Measurements from ENCODE around the gene EIF2D. TPM values are rescaled to one million over a fixed set of nuclear protein-coding genes. Genes with fewer than 3 reads are reported as not detected.

The EIF2D gene
- total RNA-seq (10 to 100 TPM; 20.9 to 35.7 (median 27.7) TPM), polyA plus RNA-seq (10 to 100 TPM; 28.8 to 37.9 TPM)

DNA sequence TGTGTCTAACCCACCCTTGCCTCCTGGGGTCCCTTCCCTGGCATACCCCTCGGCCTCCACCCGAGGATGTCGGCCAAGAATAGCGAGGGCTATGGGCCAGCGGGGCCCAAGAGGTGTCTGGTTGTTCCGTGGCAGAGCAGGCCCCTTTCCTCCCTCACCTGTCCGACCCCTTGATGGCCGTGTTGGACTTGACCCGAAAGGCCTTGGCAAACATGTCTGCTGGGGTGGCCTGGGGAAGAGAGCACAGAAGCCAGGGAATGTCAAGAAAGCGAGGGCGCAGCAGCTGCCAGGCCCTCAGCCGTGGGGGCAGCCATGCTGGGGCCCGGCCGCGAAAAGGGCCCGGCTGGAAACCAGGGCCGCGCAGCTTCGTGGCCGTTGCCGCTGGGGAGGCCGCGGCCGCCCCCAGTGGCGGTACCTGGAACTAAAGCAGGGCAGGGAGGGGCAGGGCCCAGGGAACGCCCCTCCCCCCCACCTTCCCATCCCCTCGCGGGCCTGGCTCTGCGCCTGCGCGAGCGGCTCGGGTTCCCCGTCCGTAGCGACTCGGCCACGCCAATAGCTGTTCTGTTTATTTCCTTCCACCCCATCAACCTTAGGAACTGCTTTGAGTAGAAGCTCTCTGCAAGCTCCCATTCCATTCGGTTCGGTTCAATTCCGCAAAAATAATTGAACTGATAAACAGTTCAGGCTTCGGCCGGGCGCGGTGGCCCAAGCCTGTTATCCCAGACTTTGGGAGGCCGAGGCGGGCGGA, at the start of gene EIF2D:
Gene EIF2D, minus strand, starts transcription at position 337 of the 748 bp plus-strand sequence. Its CDS starts 123 bp downstream, at position 214.
- Histone ChIP-seq H3K4me3 (peak within 1 kb of the TSS; percentile 37 to 63 (median 56)), H3K36me3 (peaks cover 0 to 5% (median 0%) of the 10 kb centered on the region in 3 donors), H3K27me3 (no peaks in the 10 kb centered on the region), H3K4me1 (peaks cover 0 to 8% (median 7%) of the 10 kb centered on the region in 3 donors), H3K27ac (peak within 1 kb of the TSS; percentile 63 to 87 (median 77)), H3K9me3 (no peaks in the 10 kb centered on the region)
- peak; percentile 98 to 100 (median 99) for ATAC-seq
- TF ChIP-seq CTCF (IDR thresholded peaks at IDR 0.05) = peak; percentile 98 to 99 (median 99)
- no peak for FAIRE-seq
- WGBS, 2 donors = 2 to 3% methylated on average over 48 of the region's 48 CpGs
- peak; percentile 91 to 99 (median 98) for DNase-seq
- intact Hi-C loops (cut with DNase I) = no loop called here

GRCh38 chr1:206661161-206661820, 49.0 kb upstream of the EIF2D start:
- Histone ChIP-seq H3K27me3 (no peaks in the 10 kb centered on the region), H3K27ac (no peak overlapping the region), H3K4me1 (peaks cover 15 to 22% (median 21%) of the 10 kb centered on the region in 3 donors), H3K4me3 (no peak overlapping the region), H3K9me3 (no peaks in the 10 kb centered on the region), H3K36me3 (no peaks in the 10 kb centered on the region)
- TF ChIP-seq CTCF (IDR thresholded peaks at IDR 0.05) = no peak
- FAIRE-seq (no peak), ATAC-seq (no peak), DNase-seq (no peak)
- WGBS, 2 donors = 81 to 84% methylated on average over 11 of the region's 11 CpGs
- intact Hi-C loops (cut with DNase I) = loop anchor here in 1 of 3 donors (10.0 kb wide), 1 partner anchor 176 kb away; no protein-coding TSS in a partner anchor

- DNase-seq (no peak), FAIRE-seq (no peak), ATAC-seq (no peak)
- WGBS, 2 donors = 94 to 98% methylated on average over 4 of the region's 4 CpGs
- no peak overlapping the region for H3K4me3 ChIP-seq
- no peaks in the 10 kb centered on the region for H3K27me3 ChIP-seq
- H3K36me3 ChIP-seq = no peaks in the 10 kb centered on the region
- peaks cover 15 to 26% (median 21%) of the 10 kb centered on the region in 3 donors for H3K4me1 ChIP-seq
- no peak for TF ChIP-seq CTCF (IDR thresholded peaks at IDR 0.05)
- peak overlapping the region in 3 of 4 donors; percentile 49 to 86 (median 86) for H3K27ac ChIP-seq
- intact Hi-C loops (cut with DNase I) = loop anchor here in 1 of 3 donors (10.0 kb wide), 1 partner anchor 175 kb away; no protein-coding TSS in a partner anchor
- H3K9me3 ChIP-seq = no peaks in the 10 kb centered on the region
Observed at GRCh38 chr1:206660136-206660535, 47.9 kb upstream of the EIF2D start.

- DNase-seq (peak in 1 of 6 donors; percentile 30), FAIRE-seq (no peak), ATAC-seq (peak; percentile 1 to 4 (median 2))
- 48 to 49% methylated on average over 7 of the region's 7 CpGs for WGBS, 2 donors
- Histone ChIP-seq H3K9me3 (no peaks in the 10 kb centered on the region), H3K27ac (peak overlapping the region; percentile 49 to 86 (median 74)), H3K4me1 (peaks cover 15 to 25% (median 25%) of the 10 kb centered on the region in 3 donors), H3K4me3 (no peak overlapping the region), H3K36me3 (no peaks in the 10 kb centered on the region), H3K27me3 (no peaks in the 10 kb centered on the region)
- no peak for TF ChIP-seq CTCF (IDR thresholded peaks at IDR 0.05)
- intact Hi-C loops (cut with DNase I) = no loop called here
Observed at GRCh38 chr1:206658981-206659273, 46.7 kb upstream of the EIF2D start.

All from pancreas (tissue), 10 donors.